Measurements from ENCODE around the gene ERBB2. TPM values are rescaled to one million over a fixed set of nuclear protein-coding genes. Genes with fewer than 3 reads are reported as not detected.

The ERBB2 gene
- polyA plus RNA-seq, 3 donors = 0.17 to 0.73 TPM; not detected in 1

DNA sequence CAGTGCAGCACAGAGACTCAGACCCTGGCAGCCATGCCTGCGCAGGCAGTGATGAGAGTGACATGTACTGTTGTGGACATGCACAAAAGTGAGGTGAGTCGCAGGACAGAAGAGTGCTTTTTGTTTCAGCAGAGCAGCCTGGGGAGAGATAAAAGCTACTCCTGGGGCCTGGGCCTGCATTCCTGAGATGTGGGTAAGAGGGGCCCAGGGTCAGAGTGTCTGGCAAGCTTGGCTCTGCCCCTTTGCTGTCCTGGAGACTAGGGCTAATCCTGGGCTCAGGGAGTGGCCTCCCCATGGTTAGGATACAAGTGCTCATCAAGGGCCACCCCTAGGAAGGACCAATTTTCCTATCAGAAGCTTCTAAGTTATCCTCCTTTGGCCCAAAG, 4.8 kb upstream of the ERBB2 start:
- Mint-ChIP-seq H3K4me3 (no peak overlapping the region), H3K9me3 (peaks cover 0 to 8% (median 5%) of the 10 kb centered on the region in 7 donors), H3K36me3 (peaks cover 3 to 5% of the 10 kb centered on the region in 2 donors), H3K27ac (no peak overlapping the region), H3K27me3 (ENCODE audit: low read depth in 3 of 3) (peaks cover 23 to 33% (median 32%) of the 10 kb centered on the region in 3 donors), H3K4me1 (peaks cover 4% of the 10 kb centered on the region)
- peaks cover 10 to 19% of the 10 kb centered on the region in 2 donors for H3K27me3 ChIP-seq (ENCODE audit: control insufficient read depth in 2 of 2, insufficient read depth in 2 of 2, low read length in 2 of 2)
- peaks cover 0 to 4% of the 10 kb centered on the region in 2 donors for H3K9me3 ChIP-seq (replicated peaks in 1 of 2; ENCODE audit: control insufficient read depth in 1 of 2, insufficient read depth in 1 of 2, low read length in 2 of 2)
- no peak overlapping the region for H3K9ac ChIP-seq (ENCODE audit: insufficient read depth, low read length, poor library complexity, severe bottlenecking)
- H3K27ac ChIP-seq (ENCODE audit: low read depth in 1 of 2, low read length in 2 of 2) = no peak overlapping the region
- H3K4me3 ChIP-seq (replicated peaks in 1 of 3; ENCODE audit: low read depth in 2 of 3, low read length in 3 of 3) = no peak overlapping the region
- WGBS (ENCODE audit: insufficient coverage) = 100% methylated on average over 2 of the region's 2 CpGs
- TF ChIP-seq CTCF (IDR thresholded peaks at IDR 0.05) = no peak
- no peaks in the 10 kb centered on the region for H3K4me1 ChIP-seq (ENCODE audit: control insufficient read depth in 1 of 2, insufficient read depth in 2 of 2, low read length in 2 of 2)
- no peaks in the 10 kb centered on the region for H4K20me1 ChIP-seq (ENCODE audit: insufficient read depth, low read length)
- no peaks in the 10 kb centered on the region for H3K36me3 ChIP-seq (replicated peaks in 1 of 2; ENCODE audit: control insufficient read depth in 1 of 2, insufficient read depth in 2 of 2, low read length in 2 of 2)
- H2AFZ ChIP-seq (ENCODE audit: insufficient read depth, low read depth, low read length, poor library complexity, severe bottlenecking) = no peak overlapping the region
- intact Hi-C loops (cut with micrococcal nuclease) = no loop called here
- no peaks in the 10 kb centered on the region for H3K79me2 ChIP-seq (ENCODE audit: insufficient read depth, low read length)
- DNase-seq = no peak
- no peak overlapping the region for H3K4me2 ChIP-seq (replicated peaks; ENCODE audit: extremely low read depth, low read length, poor library complexity, severe bottlenecking)

GRCh38 chr17:39696731-39697130, 3.1 kb upstream of the ERBB2 start:
- WGBS (ENCODE audit: insufficient coverage) = 100% methylated on average over 1 of the region's 6 CpGs
- no peak for DNase-seq
- no peak overlapping the region for H3K27ac Mint-ChIP-seq

More at GRCh38 chr17:39696731-39697130, 3.1 kb upstream of the ERBB2 start:
- Mint-ChIP-seq H3K36me3 (peaks cover 3 to 7% of the 10 kb centered on the region in 2 donors), H3K27me3 (ENCODE audit: low read depth in 3 of 3) (peaks cover 34 to 48% (median 44%) of the 10 kb centered on the region in 3 donors), H3K4me1 (peaks cover 4% of the 10 kb centered on the region), H3K9me3 (peaks cover 0 to 11% (median 5%) of the 10 kb centered on the region in 7 donors), H3K4me3 (no peak overlapping the region)
- H3K27ac ChIP-seq (ENCODE audit: low read depth in 1 of 2, low read length in 2 of 2) = no peak overlapping the region
- H3K36me3 ChIP-seq (replicated peaks in 1 of 2; ENCODE audit: control insufficient read depth in 1 of 2, insufficient read depth in 2 of 2, low read length in 2 of 2) = no peaks in the 10 kb centered on the region
- H3K4me1 ChIP-seq (ENCODE audit: control insufficient read depth in 1 of 2, insufficient read depth in 2 of 2, low read length in 2 of 2) = no peaks in the 10 kb centered on the region
- TF ChIP-seq CTCF (IDR thresholded peaks at IDR 0.05) = no peak
- intact Hi-C loops (cut with micrococcal nuclease) = no loop called here
- H3K9me3 ChIP-seq (replicated peaks in 1 of 2; ENCODE audit: control insufficient read depth in 1 of 2, insufficient read depth in 1 of 2, low read length in 2 of 2) = peaks cover 0 to 18% of the 10 kb centered on the region in 2 donors
- peaks cover 26 to 35% of the 10 kb centered on the region in 2 donors for H3K27me3 ChIP-seq (ENCODE audit: control insufficient read depth in 2 of 2, insufficient read depth in 2 of 2, low read length in 2 of 2)
- no peaks in the 10 kb centered on the region for H4K20me1 ChIP-seq (ENCODE audit: insufficient read depth, low read length)
- H3K4me3 ChIP-seq (replicated peaks in 1 of 3; ENCODE audit: low read depth in 2 of 3, low read length in 3 of 3) = no peak overlapping the region
- H3K4me2 ChIP-seq (replicated peaks; ENCODE audit: extremely low read depth, low read length, poor library complexity, severe bottlenecking) = no peak overlapping the region
- H3K79me2 ChIP-seq (ENCODE audit: insufficient read depth, low read length) = no peaks in the 10 kb centered on the region
- H3K9ac ChIP-seq (ENCODE audit: insufficient read depth, low read length, poor library complexity, severe bottlenecking) = no peak overlapping the region
- no peak overlapping the region for H2AFZ ChIP-seq (ENCODE audit: insufficient read depth, low read depth, low read length, poor library complexity, severe bottlenecking)

Measured in CD14-positive monocyte (primary cell).